ENCODE measurements around the gene DNAH10.

Gene DNAH10

GRCh38 chr12:123972457-123973401, 210.6 kb downstream of the DNAH10 start, which contains the start of the genes CCDC92 and ZNF664:
CCDC92 (minus strand) TSS chr12:123972831; CDS start chr12:123944305, 28,526 bp downstream.
ZNF664 (plus strand) TSS chr12:123973215; CDS start chr12:124012145, 38,930 bp downstream.
- peak; percentile 100 for DNase-seq (ENCODE audit: low spot score)

DNA sequence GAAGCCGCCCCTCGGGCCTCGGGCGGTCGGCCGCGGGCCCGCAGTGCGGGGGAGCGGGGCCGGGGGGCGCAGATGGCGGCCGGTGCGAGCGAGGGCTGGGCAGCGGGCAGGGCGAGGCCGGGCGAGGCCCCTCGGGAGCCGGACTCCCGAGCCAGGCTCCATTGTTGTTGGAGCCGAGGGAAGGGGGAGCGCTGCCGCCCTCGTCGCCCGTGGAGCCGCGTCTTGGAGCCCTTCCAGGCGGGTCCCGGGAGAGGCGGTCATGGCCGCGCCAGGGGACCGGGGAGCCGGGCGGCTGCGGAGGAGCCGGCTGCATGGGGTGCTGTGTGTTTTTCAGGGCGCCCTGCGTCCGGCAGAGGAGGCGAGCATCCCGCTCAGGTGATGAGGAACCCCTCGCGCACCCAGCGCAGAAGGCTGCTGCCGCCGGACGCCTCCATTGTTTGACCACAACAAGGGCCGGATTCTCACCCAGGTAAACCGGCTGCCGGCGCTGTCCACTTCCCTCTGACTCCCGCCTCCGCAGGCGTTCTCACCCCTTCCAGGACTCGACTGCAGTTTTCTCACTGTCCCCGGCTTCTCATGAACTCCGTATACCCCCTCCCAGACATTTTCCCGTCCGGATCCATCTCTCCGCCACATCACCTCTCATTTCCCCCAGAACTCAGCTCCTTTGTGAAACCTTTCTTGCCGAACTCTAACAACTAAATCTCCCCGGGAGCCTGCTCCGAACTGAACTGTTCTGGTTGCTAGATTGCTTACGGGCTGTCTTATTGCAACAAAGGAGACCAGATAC, 211.6 kb downstream of the DNAH10 start:
- peak; percentile 79 for DNase-seq (ENCODE audit: low spot score)

- DNase-seq (ENCODE audit: low spot score) = no peak
Measured at GRCh38 chr12:123976227-123976826, 214.2 kb downstream of the DNAH10 start.

GRCh38 chr12:123979566-123979965, 217.5 kb downstream of the DNAH10 start:
- no peak for DNase-seq (ENCODE audit: low spot score)

DNA sequence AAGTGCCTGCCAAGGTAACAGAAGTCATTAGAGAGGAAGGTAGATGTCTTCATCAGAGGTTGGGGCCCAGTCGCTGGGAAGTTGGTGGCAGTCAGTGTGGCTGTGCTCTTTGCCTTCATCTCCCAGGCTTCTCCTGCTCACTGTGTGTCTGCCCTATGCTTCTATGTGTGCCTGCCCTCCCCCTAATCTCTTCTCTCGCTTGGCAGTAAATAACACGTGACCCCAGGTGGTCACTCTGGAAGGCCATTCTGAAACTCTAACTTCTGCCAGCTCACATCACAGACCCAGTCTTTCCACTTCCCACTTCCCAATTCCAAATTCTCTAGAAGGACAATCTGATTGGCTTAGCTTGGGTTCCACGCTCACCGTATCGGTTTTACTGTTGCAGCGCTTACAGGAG, 220.2 kb downstream of the DNAH10 start:
- DNase-seq (ENCODE audit: low spot score) = no peak

GRCh38 chr12:123983822-123984485, 221.9 kb downstream of the DNAH10 start:
- DNase-seq (ENCODE audit: low spot score) = peak; percentile 60

DNA sequence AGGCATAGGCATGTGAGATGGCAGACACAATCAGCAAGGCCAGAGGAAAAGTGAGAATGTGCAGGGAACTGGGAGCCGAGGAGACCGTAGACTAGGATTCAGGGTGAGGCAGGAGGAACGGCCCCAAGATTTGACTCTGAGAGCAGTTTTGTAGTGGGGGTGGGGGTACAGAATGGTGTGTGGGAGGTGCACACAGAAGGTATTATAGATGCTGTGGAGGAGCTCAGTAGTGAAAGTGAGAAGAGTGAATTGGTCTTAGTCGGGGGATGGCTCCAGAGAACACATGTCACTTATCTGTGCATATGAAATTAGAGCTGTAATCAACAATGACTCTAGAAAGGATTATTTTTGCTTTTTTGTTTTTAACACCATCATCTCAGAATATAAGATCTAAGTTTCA, 222.8 kb downstream of the DNAH10 start:
- DNase-seq (ENCODE audit: low spot score) = no peak

All from ecto neural progenitor cell (in vitro differentiated cells).